HFFc6 (cell line): ENCODE data around the gene MOCS1. TPM values are rescaled to one million over a fixed set of nuclear protein-coding genes. Genes with fewer than 3 reads are reported as not detected.
A peak's percentile ranks its signal among the peaks of the same experiment; 100 is the strongest.

Experiments
- DNase-seq: peaks from one replicate; pipeline ENCODE4 v3.0.0-alpha.2; 2018
- H3K27ac Mint-ChIP-seq: 2 replicates; pipeline ENCODE4 v1.8.0; 2020; ENCODE audit warnings: mild to moderate bottlenecking, mixed read lengths
- H3K27me3 Mint-ChIP-seq: 2 replicates; pipeline ENCODE4 v1.8.0; 2021; ENCODE audit warnings: mild to moderate bottlenecking, moderate library complexity, mixed read lengths; ENCODE audit not compliant: insufficient read depth
- H3K36me3 Mint-ChIP-seq: 2 replicates; pipeline ENCODE4 v1.8.0; 2021; ENCODE audit warnings: low read depth, mixed read lengths
- H3K4me1 Mint-ChIP-seq: 2 replicates; pipeline ENCODE4 v1.8.0; 2020; ENCODE audit warnings: low read depth, mixed read lengths
- H3K4me3 Mint-ChIP-seq: 2 replicates; pipeline ENCODE4 v1.8.0; 2020; ENCODE audit warnings: mild to moderate bottlenecking, moderate library complexity, mixed read lengths
- H3K9me3 Mint-ChIP-seq: 2 replicates; pipeline ENCODE4 v1.8.0; 2020; ENCODE audit warnings: mild to moderate bottlenecking, mixed read lengths
- total RNA-seq, 6 experiments: library from RNA; stranded (reverse); fragmentation: NEBNext Ultra II Directional; extraction: Animal tissue kit (Norgen Biotek cat#: 25700); gene quantifications; 2 replicates in 1 of 6; 3 replicates in 5 of 6; pipeline ENCODE4 v1.2.3, GENCODE V29; 2021
- TF ChIP-seq, protein P1 (sequence below): fragments of 200-600 bp; sonication (generic); IDR thresholded peaks from 2 replicates; pipeline ENCODE4 v1.5.0; 2021; ENCODE audit warnings: antibody characterized with exemption, mild to moderate bottlenecking

The MOCS1 gene
- total RNA-seq, 6 experiments from 2014 or later = 7.9 to 11.1 (median 9.2) TPM

- DNase-seq = peak; percentile 37
- peaks cover 6% of the 10 kb centered on the region for H3K27me3 Mint-ChIP-seq
- H3K4me1 Mint-ChIP-seq = peaks cover 7% of the 10 kb centered on the region
- TF ChIP-seq, protein P1, sequence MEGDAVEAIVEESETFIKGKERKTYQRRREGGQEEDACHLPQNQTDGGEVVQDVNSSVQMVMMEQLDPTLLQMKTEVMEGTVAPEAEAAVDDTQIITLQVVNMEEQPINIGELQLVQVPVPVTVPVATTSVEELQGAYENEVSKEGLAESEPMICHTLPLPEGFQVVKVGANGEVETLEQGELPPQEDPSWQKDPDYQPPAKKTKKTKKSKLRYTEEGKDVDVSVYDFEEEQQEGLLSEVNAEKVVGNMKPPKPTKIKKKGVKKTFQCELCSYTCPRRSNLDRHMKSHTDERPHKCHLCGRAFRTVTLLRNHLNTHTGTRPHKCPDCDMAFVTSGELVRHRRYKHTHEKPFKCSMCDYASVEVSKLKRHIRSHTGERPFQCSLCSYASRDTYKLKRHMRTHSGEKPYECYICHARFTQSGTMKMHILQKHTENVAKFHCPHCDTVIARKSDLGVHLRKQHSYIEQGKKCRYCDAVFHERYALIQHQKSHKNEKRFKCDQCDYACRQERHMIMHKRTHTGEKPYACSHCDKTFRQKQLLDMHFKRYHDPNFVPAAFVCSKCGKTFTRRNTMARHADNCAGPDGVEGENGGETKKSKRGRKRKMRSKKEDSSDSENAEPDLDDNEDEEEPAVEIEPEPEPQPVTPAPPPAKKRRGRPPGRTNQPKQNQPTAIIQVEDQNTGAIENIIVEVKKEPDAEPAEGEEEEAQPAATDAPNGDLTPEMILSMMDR = no peak
- no peaks in the 10 kb centered on the region for H3K9me3 Mint-ChIP-seq
- H3K27ac Mint-ChIP-seq = no peak overlapping the region
- no peak overlapping the region for H3K4me3 Mint-ChIP-seq
- H3K36me3 Mint-ChIP-seq = no peaks in the 10 kb centered on the region
Observed at GRCh38 chr6:39899554-39900295, 34.5 kb downstream of the MOCS1 start.

DNA sequence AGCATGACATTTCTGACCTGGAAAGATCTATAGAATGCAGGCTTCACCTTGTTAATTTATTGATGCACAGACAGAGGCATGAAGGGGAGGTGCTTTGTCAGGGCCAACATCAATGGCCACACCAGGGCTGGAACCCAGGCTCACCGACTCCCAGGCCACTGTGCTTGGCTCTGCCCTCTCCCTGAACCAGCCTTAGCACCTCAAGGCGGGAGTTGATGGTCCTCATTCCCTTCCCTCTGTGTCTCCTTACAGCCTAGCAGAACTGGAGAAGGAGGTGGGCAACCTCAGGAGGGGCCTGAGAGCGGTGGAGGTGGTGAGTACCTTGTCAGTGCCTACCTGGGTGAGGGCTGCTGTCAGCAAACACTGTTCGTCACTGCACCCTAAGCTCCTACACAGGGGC is 35.6 kb downstream of the MOCS1 start:
- no peak overlapping the region for H3K4me3 Mint-ChIP-seq
- no peaks in the 10 kb centered on the region for H3K36me3 Mint-ChIP-seq
- DNase-seq = no peak
- no peak overlapping the region for H3K27ac Mint-ChIP-seq
- TF ChIP-seq, protein P1 = no peak
- H3K9me3 Mint-ChIP-seq = no peaks in the 10 kb centered on the region
- peaks cover 7% of the 10 kb centered on the region for H3K4me1 Mint-ChIP-seq
- peaks cover 6% of the 10 kb centered on the region for H3K27me3 Mint-ChIP-seq

DNA sequence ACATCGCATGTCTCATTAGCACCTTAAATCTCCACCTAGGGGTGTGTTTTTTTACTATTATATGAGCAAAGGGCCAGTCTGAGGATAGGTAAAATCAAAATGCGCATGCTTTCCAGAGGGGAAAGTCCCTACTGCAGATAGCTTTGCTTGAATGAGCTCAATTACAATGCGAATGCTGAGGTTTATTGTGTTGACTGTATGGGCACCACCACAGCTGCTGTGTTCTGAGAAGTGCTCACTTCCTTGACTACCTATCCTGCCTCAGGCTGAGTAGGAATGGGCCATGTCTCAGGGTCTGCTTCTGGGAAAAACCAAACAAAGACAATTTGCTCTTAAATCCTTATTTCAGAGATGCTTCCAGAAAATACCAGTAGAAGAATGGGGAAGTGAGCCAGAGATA is 36.6 kb downstream of the MOCS1 start:
- DNase-seq = no peak
- Mint-ChIP-seq H3K9me3 (no peaks in the 10 kb centered on the region), H3K4me1 (peaks cover 7% of the 10 kb centered on the region), H3K36me3 (no peaks in the 10 kb centered on the region), H3K27me3 (peaks cover 6% of the 10 kb centered on the region), H3K27ac (no peak overlapping the region), H3K4me3 (no peak overlapping the region)
- TF ChIP-seq, protein P1 = no peak

- Mint-ChIP-seq H3K27me3 (peaks cover 6% of the 10 kb centered on the region), H3K36me3 (no peaks in the 10 kb centered on the region), H3K9me3 (no peaks in the 10 kb centered on the region), H3K4me3 (no peak overlapping the region), H3K27ac (no peak overlapping the region), H3K4me1 (peaks cover 13% of the 10 kb centered on the region)
- TF ChIP-seq, protein P1 = no peak
- no peak for DNase-seq
Observed at GRCh38 chr6:39896701-39897100, 37.6 kb downstream of the MOCS1 start.

DNA sequence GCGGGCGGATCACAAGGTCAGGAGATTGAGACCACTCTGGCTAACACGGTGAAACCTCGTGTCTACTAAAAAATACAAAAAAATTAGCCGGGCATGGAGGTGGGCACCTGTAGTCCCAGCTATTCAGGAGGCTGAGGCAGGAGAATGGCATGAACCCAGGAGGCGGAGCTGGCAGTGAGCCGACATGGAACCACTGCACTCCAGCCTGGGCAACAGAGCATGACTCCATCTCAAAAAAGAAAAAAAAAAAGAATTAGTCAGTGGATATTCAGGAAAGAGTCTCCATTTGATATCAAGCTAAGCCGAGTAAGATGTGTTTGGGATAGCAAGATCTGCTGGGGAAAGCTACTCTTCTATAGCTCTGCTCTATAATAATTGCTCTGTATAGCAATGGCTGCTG is 41.0 kb downstream of the MOCS1 start:
- Mint-ChIP-seq H3K36me3 (no peaks in the 10 kb centered on the region), H3K27me3 (no peaks in the 10 kb centered on the region; the same call in 1 of the 2 replicates), H3K9me3 (no peaks in the 10 kb centered on the region), H3K27ac (no peak overlapping the region), H3K4me3 (no peak overlapping the region), H3K4me1 (peaks cover 14% of the 10 kb centered on the region)
- TF ChIP-seq, protein P1 = no peak
- DNase-seq = no peak
